ENCODE data around the gene FHOD1. TPM values are rescaled to one million over a fixed set of nuclear protein-coding genes. Genes with fewer than 3 reads are reported as not detected.

The FHOD1 gene
- total and polyA plus RNA-seq, 10 of the 15 experiments (the other 5 are each of a cell fraction or from before 2014, with no cell fraction given): 8.9 to 65.7 (median 18.1) TPM

- Histone ChIP-seq H3K4me2 (ENCODE audit: control insufficient read depth, insufficient read depth) (no peak overlapping the region), H2AFZ (ENCODE audit: control insufficient read depth, low read depth, low read length) (no peak overlapping the region), H3K27me3 (replicated peaks in 1 of 2; ENCODE audit: control insufficient read depth in 2 of 2, insufficient read depth in 2 of 2, low read length in 1 of 2) (no peaks in the 10 kb centered on the region), H3K79me2 (ENCODE audit: control insufficient read depth, insufficient read depth, low read length) (peaks cover 16% of the 10 kb centered on the region), H3K9me3 (replicated peaks; ENCODE audit: control insufficient read depth, insufficient read depth, low read length) (no peaks in the 10 kb centered on the region), H3K4me1 (ENCODE audit: control insufficient read depth, insufficient read depth, low read length) (peaks cover 5% of the 10 kb centered on the region; the same call in 1 of the 2 replicates), H3K27ac (ENCODE audit: control insufficient read depth, insufficient read depth) (no peak overlapping the region), H4K20me1 (ENCODE audit: control insufficient read depth, insufficient read depth) (peaks cover 7% of the 10 kb centered on the region), H3K36me3 (ENCODE audit: control insufficient read depth in 2 of 2, insufficient read depth in 2 of 2, low read length in 1 of 2) (peaks cover 22 to 49% of the 10 kb centered on the region in 2 experiments), H3K4me3 (no peak overlapping the region), H3K9ac (ENCODE audit: control insufficient read depth, insufficient read depth, low read length) (no peak overlapping the region)
- ATAC-seq: no peak
- no peak for DNase-seq (ENCODE audit: low read depth, low spot score)
- ChIA-PET POLR2A (interaction anchor here (0.6 to 1.0 kb wide), 2 partner anchors 8 to 430 kb away, joined by 3 read pairs; no protein-coding TSS in a partner anchor), CTCF (interaction anchor here (0.7 to 2.0 kb wide), 16 partner anchors 8 to 244 kb away, joined by 3 to 13 read pairs (median 4); partner anchors contain the start of gene TMEM208), RAD21 (ENCODE audit: unreplicated experiment) (interaction anchor here (1.1 to 1.3 kb wide), 2 partner anchors 29 to 49 kb away, joined by 3 read pairs; partner anchors contain the start of gene FHOD1), SMC1A (ENCODE audit: uncharacterized antibody, unreplicated experiment) (interaction anchor here (1.2 kb wide), 1 partner anchor 16 kb away, joined by 3 read pairs; no protein-coding TSS in a partner anchor)
- intact Hi-C loops (cut with micrococcal nuclease; ENCODE audit: unreplicated experiment): no loop called here
- FAIRE-seq: no peak
- no TSS peak for BruUV-seq (replicated peaks)
- TF ChIP-seq ZNF622 (IDR thresholded peaks at IDR 0.05) (no peak), POLR2A (IDR thresholded peaks at IDR 0.05; ENCODE audit: low read depth, low read length) (peak; percentile 30; the same call in 1 of the 2 replicates)
- in situ Hi-C loops (cut with MboI): no loop called here
- 77% methylated on average over 6 of the region's 6 CpGs for WGBS (ENCODE audit: insufficient coverage, insufficient replicate concordance, low lambda C conversion rate, missing lambda C conversion rate)
Observed at GRCh38 chr16:67197704-67198103, 49.6 kb downstream of the FHOD1 start.

GRCh38 chr16:67196881-67197280, 50.4 kb downstream of the FHOD1 start:
- no TSS peak for BruUV-seq (replicated peaks)

More at GRCh38 chr16:67196881-67197280, 50.4 kb downstream of the FHOD1 start:
- Histone ChIP-seq H3K79me2 (ENCODE audit: control insufficient read depth, insufficient read depth, low read length) (peaks cover 23% of the 10 kb centered on the region), H4K20me1 (ENCODE audit: control insufficient read depth, insufficient read depth) (peaks cover 7% of the 10 kb centered on the region), H3K27me3 (replicated peaks in 1 of 2; ENCODE audit: control insufficient read depth in 2 of 2, insufficient read depth in 2 of 2, low read length in 1 of 2) (no peaks in the 10 kb centered on the region), H3K4me3 (no peak overlapping the region), H3K4me2 (ENCODE audit: control insufficient read depth, insufficient read depth) (peak overlapping the region; percentile 17; the same call in 1 of the 2 replicates), H3K9ac (ENCODE audit: control insufficient read depth, insufficient read depth, low read length) (no peak overlapping the region), H3K9me3 (replicated peaks; ENCODE audit: control insufficient read depth, insufficient read depth, low read length) (no peaks in the 10 kb centered on the region), H3K27ac (ENCODE audit: control insufficient read depth, insufficient read depth) (no peak overlapping the region), H2AFZ (ENCODE audit: control insufficient read depth, low read depth, low read length) (no peak overlapping the region), H3K36me3 (ENCODE audit: control insufficient read depth in 2 of 2, insufficient read depth in 2 of 2, low read length in 1 of 2) (peaks cover 19 to 42% of the 10 kb centered on the region in 2 experiments), H3K4me1 (ENCODE audit: control insufficient read depth, insufficient read depth, low read length) (peaks cover 5% of the 10 kb centered on the region; the same call in 1 of the 2 replicates)
- SMC1A ChIA-PET (ENCODE audit: uncharacterized antibody, unreplicated experiment): interaction anchor here (0.9 kb wide), 1 partner anchor 50 kb away, joined by 3 read pairs; the partner anchor contains the start of gene FHOD1
- DNase-seq (ENCODE audit: low read depth, low spot score) (no peak), FAIRE-seq (no peak), ATAC-seq (no peak)
- intact Hi-C loops (cut with micrococcal nuclease; ENCODE audit: unreplicated experiment): no loop called here
- TF ChIP-seq TCF7 (IDR thresholded peaks at IDR 0.05; ENCODE audit: borderline replicate concordance): no peak
- CTCF ChIA-PET: interaction anchor here (0.7 to 1.9 kb wide), 7 partner anchors 8 to 243 kb away, joined by 3 to 6 read pairs (median 4); no protein-coding TSS in a partner anchor
- POLR2A ChIA-PET: no interaction called here
- WGBS (ENCODE audit: insufficient coverage, insufficient replicate concordance, low lambda C conversion rate, missing lambda C conversion rate): 100% methylated on average over 1 of the region's 1 CpG
- in situ Hi-C loops (cut with MboI): no loop called here
- RAD21 ChIA-PET (ENCODE audit: unreplicated experiment): no interaction called here

Data from GM12878 (cell line).